Inflammatory macrophage treated with lipopolysaccharide for 4 hours (primary cell): ENCODE measurements around the gene SH2D4B.
A peak's percentile ranks its signal among the peaks of the same experiment; 100 is the strongest.

Source experiments
- DNase-seq: peaks from one replicate; pipeline ENCODE4 v3.0.0-alpha.2; 2020

Gene SH2D4B

DNA sequence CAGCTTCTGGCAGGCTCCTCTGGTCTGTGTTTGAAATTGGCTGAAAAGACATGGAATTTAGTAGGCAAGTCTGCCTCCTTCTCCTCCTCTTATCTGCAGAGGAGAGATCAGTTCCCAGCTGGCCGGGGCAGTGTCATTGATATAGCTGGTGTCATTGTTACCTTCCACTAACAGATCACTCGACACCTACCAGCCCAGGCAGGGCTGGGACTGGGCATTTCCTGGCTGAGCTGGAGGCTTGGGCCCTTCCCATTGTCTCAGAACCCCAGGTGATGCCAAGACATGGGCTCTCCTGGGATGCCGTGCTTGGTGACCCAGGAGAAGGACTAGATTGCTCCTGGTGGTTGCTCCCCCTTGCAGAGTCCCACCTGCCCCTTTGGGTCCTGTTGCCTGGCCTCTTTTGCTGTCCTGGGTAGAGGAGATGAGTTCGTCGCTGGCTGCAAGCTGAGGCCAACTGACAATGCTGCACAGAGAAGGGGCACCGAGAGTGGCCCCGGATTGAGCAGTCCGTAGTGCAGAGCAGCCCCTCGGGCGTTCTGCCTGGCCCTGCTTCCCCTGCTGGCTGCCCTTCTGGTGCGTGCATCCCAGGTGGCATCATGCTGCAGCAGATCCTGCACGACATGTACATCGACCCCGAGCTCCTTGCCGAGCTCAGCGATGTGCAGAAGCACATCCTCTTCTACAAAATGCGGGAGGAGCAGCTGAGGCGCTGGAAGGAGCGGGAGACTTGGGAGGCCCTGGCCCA is at the start of gene SH2D4B:
Gene SH2D4B, plus strand, starts transcription at position 167 of the 745 bp plus-strand sequence. Its CDS starts 430 bp downstream, at position 597.
- no peak for DNase-seq

DNA sequence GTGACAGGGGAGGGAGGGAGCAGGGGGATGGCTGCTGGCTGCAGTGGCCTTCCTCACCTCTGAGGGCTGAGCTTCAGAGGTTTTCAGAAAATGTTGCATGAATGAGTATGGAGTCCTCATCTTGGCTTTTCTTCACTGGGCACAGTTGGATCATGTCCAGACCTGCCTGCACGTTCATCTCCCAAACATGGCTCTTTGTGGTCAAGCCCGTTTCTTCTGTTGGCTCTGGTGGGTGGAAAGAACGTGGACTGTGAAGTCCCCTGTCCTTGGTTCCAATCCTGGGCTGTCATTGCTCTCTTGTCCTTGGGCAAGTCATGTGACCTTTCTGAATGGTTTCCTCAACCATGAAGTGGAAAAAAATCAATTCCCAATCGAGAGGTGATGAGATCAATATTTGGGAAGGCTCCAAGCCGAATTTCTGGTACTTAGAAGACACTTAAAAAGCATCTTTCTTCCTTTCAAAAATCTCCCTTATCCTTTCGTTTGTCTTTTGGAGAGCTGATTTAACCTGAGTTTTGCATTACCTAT is 49.1 kb upstream of the SH2D4B start:
- DNase-seq, result no peak

DNA sequence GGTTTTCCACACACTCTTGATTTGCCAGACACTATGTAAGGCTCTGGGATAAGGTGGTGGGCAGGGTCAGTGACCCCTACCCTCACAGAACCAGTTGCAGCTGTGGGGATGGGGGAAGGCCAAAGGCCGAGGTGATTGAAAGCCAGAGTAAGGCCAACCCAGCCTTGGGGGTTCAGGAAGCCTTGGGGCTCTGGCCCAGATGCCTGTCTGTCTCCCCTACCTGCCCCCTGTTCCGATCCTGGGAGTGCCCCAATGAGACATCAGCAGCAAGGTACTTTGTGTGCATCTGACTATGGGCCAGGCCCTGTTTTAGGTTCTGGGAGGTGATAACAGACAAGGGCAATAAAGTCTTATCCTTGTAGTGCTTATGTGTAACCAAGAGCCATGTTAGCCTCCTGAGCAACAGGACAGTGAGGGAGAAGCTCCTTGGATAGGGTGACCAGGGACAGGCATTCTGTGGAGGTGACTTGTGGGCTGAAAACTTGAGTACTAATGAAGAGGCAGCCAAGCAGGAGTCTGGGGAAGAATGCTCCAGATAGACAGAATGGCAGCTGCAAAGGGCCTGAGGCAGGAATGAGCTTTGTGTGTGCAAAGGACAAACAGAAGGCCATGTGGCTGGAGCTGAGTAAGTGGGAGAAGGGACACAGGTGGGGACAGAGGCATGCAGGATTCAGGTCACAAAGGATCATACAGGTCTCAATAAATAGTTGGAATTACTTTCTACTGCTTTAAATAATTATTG is 48.2 kb upstream of the SH2D4B start:
- no peak for DNase-seq

DNA sequence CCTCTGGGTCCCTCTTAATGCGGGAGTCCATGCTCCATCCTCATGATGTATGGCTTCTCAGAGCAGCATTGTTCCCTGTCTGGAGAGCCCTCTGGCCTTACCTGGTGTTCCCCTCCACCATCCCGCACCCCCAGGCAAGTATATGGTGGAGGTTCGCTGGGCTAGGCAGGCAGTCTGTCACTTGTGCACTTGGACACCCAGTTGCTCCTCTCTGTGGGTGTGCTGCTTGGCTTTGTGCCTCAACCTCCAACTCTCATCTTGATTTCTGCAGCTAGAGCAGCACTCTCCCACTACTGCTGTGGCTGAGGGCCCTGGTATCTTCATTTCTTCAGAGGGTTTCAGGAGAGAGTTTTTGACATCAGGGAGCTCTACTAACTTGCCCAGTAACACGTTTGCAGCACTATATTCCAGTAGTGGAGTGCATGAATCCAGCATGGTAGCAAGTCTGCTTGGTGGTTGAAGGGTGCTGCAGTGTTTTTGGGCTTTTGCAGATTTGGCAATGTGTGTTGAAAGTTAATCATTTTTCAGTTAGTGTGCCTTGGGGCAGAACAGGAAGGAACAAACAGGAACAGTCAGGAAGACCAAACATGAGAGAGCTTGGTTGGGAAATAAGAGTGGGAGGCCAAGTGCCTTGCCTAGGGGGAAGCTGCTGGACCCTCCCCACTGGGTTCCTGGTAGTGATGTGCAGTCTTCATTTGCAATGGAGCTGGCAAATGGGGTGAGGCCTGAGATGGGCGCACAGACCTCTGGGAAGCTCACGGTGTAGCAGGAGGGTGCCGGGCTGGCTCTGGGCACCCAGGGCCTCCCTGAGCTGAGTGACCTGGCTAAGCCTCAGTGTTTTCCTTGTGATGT is 46.2 kb upstream of the SH2D4B start:
- DNase-seq, result peak; percentile 95

DNA sequence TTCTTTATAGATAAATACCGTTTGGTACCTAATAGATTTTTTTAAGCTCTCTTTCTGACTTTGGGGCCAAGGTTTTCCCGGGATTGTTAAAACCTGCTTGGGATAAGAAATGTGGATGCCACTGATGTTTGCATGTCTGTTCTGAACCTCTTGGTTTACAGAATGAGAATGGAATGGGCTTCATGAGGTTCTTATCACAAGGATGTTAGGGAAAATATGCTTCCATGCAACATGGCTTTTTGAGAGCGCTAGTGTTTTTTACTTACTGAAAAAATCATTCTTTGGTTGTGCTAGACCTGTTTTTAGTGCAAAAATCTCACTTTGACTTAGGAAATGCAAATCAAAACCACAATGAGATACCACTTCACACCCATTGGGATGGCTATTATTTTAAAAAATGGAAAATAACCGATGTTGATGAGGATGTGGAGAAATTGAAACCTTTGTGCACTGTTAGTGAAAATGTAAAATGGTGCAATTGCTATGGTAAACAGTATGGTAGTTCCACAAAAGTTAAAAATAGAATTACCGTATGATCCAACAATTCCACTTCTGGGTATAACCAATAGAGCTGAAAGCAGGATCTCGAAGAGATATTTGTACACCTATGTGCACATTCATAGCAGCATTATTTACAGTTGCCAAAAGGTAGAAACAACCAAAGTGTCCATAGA is 44.7 kb upstream of the SH2D4B start:
- peak; percentile 61 for DNase-seq

DNA sequence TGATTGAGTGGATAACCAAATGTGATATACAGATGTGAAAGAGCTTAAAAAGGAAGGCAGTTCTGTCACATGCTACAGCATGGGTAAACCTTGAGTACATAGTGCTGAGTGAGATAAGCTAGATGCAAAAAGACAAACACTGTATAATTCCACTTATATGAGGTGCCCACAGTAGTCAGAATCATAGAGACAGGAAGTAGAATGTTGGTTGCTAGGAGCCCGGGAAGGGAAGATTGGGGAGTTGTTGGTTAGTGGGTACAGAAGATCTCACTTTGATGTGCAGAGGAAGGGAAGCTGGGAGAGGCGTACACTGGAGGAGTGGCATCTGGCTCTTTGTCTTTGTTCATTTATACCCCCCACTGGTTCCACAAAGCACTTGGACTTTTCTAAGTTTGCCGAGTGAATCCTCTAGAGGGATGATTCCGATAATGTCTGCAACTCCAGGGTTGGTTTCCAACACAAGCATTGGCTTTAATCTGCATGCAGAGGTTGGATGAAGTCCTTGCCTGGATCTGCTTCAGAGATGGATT is 44.1 kb upstream of the SH2D4B start:
- peak; percentile 41 for DNase-seq

DNA sequence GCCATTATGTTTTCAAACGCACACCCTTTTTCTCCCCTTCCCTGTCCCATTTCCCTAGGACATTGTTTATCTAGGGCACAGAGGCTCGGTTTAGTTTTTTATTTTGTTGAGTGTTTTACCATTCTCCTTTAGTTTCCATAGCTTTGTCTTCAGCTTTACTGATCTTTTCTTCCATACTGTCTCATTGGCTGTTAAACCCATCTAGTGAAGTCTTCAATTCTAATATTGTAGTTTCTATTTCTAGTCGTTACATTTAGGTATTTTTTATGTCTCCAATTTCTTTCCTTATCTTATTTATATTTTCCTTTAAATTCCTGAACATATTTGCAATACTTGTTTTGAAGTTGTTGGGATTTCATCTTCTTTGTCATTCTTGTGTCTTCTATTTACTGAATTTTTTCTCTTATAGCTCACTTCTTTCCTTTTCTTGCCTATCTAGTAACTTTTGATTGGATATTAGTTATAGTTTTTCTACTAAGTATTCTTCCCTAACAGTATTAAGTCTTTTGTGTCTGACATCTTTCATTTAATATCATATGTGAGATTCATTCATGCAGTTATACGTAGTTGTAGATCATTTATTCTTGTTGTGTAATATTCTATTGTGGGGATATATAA is 41.0 kb upstream of the SH2D4B start:
- no peak for DNase-seq

DNA sequence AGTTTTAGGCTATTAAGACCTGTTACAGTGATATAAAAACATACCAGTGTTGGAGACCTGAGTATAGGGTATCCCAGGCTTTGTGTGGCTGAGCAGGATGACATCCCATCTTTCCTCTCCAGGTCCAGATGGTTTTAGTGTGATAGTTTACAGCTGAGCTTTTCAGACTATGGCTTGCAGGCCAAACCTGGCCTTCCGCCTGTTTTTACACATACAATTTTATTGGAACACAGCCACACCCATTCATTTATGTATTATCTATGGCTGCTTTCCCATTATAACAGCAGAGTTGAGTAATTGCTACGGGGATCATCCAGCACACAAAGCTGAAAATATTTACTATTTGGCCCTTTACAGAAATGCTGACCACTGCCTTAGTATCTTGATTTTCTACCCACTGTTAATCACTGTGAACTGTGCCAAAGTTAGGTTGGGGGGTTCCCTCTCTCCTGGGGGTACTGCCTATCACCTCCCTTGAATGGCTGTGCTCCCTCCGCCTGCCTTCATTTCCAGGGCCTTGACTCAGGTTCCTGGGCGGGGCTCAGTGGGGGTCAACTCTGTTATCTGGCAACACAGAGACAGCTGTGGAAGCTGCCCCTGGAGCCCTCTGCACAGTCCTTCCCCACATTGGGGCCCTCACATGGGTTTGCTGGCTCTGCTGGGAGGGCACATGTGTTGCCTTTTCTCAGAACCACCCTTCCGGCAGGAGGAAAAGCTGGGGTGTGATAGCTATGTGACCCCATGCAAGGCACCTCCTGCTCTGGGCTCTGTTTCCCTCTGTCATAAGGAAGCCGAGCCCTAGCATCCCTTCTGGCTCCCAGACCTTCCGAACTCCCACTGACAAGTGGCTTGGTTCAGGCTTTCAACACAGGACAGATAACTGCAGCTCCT is 40.3 kb upstream of the SH2D4B start:
- DNase-seq, result peak; percentile 18

DNA sequence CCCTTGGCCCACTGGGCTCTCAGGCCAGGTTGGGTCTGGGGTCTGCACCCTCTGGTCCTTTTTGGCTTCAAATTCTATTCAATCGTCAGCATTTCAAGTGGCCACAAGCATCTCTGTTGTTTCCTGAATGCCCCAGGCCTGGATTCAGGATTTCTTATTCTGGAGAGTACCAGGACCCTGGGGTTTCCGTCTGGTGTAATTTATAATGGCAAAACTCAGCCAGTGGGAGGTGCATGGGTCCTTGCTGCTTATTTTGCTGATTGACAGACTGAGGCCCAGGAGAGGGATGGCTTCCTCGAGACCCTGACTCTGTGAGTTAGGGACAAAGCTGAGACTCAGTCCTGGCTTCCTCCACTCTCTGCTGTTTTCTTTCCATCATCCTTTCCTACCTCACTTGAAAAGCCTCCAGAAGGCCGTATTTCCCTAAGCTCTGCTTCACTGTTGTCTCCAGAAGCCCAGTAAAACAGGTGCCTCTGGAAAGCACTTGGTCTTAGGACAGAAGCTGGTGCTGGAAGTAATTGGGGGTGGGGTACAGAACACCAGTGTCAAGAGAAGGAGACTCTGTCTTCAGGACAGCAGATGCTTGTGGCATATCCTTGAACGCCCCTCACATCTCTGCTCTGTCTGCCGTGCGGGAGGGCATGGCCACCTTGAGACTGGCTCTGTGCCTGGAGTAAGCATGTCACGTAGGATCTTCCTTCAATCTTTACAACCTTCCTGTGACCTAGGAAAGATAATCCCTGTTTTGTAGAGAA is 39.4 kb upstream of the SH2D4B start:
- DNase-seq, result peak; percentile 50

DNA sequence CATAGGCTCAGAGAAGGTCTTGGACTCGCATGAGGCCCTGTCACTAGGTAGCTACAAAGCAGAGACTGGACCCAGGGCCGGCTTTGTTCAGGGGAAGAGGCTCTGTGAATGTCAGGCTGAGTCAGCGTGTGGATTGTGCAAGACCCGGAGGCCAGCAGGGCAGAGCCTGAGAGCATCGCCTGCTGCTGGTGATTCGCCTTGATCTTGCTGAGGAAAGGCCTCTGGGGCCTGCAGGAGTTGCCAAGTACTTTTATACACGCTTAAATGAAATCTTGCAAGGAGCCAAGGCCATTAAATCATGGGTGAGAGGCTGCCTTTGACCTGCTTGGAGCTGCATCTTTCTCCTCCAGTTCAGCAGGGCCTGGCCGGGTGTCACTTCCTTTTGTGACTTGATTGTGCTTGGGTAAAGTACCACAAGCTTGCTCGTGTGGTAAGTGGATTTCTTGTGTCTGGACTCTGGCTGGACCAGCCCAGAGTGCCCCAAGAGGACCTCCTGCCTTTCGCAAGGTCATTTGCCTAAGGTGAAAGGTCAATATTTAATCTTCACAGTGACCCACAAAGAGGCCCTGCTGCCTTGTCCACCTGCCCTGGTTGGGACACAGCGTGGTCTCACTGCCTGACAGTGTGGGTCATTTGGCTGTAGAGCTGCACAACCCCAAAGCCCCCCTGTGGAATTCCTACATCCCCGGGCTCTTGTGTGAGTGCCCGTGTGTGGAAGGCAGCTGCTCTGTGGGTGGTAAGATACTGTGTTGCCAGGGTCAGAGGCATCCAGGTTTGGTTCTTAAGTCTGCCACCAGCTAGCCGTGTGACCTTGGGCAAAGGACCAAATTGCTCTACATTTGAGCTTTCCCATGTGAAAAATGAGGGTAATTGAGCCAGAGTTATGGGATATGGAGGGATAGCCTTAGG is 38.6 kb upstream of the SH2D4B start:
- DNase-seq, result peak; percentile 96

DNA sequence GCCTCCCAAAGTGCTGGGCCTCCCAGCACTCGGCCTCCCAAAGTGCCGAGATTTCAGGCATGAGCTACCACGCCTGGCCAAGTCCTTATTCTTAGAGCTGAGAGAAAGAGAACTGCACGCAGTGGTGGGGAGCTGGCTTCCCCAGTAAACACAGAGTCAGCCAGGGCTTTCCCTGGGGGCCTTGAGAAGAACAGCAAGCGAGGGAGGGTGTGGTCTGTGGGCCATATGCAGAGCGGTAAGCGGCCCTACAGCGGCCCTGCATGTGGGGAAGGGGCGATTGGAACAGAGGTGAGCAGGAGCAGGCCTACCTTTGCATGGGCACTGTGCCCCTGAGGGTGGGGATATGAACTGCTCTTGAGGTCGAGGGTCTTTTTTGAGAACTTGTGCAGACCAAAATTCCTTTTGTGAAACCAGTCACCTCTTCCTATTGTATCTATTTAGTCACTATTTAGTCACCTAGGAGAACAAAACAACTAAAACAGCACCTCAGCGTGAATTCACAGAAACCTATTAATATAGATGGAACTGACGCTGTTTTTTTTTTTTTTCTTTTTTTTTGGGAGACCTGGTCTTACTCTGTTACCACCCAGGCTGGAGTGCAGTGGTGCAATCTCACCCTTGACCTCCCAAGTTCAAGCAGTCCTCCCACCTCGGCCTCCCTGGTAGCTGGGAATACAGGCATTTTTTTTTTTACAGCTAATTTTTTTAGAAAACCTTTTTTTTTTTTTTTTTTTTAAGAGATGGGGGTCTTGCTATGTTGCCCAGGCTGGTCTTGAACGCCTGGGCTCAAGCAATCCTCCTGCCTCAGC is 36.9 kb upstream of the SH2D4B start:
- DNase-seq, result no peak

DNA sequence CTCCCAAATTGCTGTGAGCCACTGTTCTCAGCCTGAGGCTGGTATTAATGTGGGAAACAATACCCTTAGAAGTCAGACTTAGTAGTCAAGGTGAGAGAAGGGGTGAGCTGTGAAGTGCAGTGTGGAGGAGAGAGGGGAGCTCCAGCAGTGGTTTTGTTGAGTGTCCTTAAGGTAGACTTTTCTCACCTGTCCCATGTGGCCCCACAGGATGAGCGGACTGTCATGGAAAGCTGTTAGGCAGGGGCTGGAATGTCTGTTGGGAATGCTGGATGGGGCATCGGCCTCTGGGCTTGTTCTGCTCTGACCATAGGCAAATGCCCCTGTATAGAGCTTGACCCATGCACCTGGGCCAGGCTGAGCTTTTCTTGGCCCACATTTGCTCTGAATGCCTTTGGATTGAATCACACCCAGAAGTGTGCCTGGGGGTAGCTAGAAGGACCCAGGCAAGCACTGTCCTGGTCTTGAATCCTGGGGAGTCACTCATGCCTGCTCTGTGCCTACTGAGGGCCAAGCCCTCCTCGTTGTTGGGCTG is 36.3 kb upstream of the SH2D4B start:
- DNase-seq, result no peak

DNA sequence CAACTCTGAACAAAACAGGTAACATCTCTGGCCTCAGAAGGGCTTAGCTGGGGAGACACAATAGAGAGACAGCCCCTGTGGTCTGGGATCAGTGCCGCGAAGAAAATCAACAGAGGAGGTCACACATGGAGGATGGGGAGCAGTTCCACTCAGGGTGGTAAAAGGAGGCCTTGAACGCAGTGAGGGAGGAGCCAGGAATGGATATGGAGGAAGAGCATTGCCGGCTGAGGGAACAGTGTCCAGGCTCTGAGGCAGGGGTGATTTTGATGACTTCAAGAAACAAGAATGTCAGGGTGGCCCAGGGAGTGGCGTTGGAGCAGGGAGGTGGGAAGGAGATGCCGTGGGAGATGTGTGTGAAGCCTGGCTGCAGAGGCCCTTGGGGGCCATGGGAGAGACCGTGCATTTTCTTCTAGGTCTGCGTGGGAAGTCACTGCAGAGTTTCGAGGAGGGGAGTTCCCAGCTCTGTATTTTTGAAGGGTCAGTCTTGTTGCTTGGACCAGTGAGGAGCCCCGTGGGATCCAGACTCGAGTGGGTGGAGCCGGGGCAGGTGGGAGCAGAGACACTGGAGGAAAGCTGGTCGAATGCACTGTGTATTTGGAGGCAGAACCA is 35.7 kb upstream of the SH2D4B start:
- no peak for DNase-seq

DNA sequence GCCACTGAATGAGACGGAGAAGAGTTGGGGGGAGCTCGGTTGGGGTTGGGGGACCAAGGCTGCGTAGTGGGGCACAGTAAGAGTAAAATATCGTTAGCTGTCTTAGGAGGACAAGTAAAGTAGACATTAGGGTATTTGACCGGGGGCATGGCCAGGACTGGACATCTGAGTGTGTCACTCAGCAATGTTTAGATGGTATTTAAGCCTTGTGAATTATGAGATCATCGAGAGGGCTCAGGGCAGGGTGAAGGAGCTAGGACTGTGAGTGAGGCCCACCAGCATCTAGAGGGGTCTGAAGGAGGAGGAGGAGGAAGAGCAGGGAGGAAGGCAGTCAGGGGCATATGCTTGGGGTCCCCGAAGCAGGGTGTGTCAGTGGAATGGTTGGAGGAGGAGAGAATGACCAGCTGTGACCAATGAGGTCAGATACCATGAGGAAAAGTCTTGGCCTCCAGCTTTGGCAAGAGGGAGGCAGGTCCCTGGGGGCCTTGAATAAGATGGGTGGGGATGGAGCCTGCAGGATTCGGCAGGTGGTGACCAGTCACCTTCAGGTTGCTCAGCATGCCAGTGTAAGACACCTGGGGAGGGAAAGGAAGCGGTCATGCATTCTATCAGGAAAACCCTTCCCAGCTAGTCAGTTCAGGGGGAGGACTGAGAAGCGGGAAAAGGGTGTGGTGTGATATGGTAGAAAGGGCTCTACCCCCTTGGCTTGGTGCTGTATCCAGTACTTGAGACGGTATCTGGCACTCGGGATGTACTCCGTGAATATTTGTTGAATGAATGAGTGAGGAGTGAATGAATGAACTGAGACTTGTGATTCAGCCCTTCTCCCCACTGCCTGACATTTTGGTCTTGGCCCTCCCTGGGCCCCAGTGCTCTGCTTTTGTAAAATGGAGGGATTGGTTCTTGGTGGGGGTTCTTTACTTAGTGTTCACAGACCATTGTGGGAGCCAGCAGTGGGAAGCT is 34.8 kb upstream of the SH2D4B start:
- no peak for DNase-seq

DNA sequence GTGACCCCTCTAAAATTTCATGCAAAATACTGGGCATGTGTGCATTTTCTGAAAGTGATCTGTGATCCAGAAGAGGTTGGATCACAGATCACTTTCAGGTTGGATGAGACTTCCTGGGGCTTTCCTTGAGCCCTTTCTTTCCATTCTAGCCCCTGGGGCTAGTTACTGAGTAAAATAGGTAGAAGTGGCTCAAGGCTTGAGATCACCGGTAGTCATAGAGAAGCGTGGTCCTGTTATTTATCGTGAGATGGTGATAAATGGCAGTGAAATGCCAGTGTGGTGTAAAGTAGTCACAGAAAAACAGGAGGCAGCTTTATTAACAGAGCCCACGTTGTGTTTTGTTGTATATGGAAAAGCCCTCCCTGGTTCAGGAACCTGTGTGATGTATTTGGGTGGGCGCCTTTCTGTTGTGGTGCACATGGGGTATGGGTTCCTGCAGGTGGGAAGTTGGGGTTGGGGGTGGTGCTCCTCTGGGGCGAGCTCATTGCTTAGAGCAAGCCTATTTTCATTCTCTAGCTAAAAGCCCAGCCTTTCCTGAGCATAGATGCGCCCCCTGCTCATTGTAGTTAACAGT is 34.0 kb upstream of the SH2D4B start:
- DNase-seq, result no peak
